KBM-7 (cell line): ENCODE data around the gene PTPRM.

Experiments used
- DNase-seq: peaks from one replicate; pipeline ENCODE4 v3.0.0-alpha.2; 2015
- in situ Hi-C: fragments of 300-500 bp; cut with MboI; formaldehyde crosslinking; loops from 2 replicates; pipeline ENCODE4 v1.14.3; 2020; ENCODE audit warnings: low sequenced_read_pairs, low pct_unique_long_range_greater_than_20kb, mixed read lengths

Gene PTPRM

DNA sequence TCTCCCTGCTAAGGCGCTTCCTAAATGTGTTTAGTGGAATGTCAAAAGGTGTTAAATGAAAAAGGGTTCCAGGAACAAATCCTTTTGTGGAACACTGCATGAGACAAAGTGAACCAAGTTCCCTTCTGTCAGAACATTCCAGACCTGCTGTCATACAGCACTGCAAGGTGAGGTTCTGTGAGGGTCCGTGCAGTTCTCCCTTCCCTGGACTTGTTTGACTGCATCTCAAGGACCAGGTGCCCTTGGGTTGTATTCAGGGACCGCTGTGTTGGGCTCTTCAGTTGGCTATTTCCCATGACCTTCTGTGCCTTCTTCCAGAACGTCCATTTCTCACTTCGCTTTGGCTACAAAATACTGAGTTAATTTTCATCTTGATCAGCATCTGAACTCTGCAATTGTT, 328.2 kb downstream of the PTPRM start:
- no peak for DNase-seq
- in situ Hi-C loops = no loop called here

GRCh38 chr18:7896161-7896560, 329.0 kb downstream of the PTPRM start:
- no peak for DNase-seq

GRCh38 chr18:7896805-7897518, 329.8 kb downstream of the PTPRM start:
- DNase-seq = no peak
- in situ Hi-C loops = no loop called here

More at GRCh38 chr18:7896161-7896560, 329.0 kb downstream of the PTPRM start:
- in situ Hi-C loops = no loop called here

- in situ Hi-C loops = no loop called here
- no peak for DNase-seq
Observed at GRCh38 chr18:7898181-7898580, 331.1 kb downstream of the PTPRM start.

DNA sequence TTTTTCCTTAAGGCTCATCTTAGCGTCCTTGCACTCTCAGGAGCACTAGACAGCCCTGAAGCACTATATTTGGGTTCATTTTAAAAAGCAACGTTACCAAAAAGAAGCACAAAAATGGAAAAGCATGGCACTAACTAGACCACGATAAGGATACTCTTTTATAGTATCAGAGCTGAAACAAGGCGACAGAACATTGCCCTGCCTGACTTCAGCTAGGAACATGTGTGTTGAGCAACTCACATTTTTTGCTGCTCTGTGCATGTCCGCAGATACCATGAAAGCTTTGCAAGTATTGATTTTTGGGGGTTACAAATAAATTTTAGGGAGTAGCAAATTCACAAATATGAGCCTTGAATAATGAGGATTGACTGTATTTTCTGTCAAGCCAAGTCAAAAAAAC, 332.0 kb downstream of the PTPRM start:
- in situ Hi-C loops = no loop called here

GRCh38 chr18:7900091-7900490, 333.0 kb downstream of the PTPRM start:
- no peak for DNase-seq

More for the DNA sequence above, 332.0 kb downstream of the PTPRM start:
- no peak for DNase-seq

DNA sequence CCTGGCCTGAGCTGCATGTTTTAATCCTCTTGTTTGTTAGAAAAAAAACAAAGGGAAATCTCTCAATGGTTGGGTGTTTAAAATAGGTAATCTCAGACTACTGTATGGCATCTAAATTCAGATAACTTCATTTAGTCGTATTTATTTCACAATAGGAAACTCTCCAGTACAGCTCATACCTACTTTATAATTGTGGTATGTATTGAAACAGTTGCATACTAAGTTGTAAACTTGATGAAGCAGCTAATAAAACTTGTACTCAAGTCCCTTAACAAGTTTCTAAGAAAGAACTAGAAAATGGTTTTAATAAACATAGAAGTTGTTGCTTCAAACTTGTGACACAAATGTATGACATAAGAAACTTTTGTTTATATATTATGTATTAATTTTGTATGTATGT, 334.5 kb downstream of the PTPRM start:
- no peak for DNase-seq
- in situ Hi-C loops = no loop called here

More at GRCh38 chr18:7900091-7900490, 333.0 kb downstream of the PTPRM start:
- in situ Hi-C loops = no loop called here

- in situ Hi-C loops = no loop called here
- no peak for DNase-seq
Observed at GRCh38 chr18:7902399-7902839, 335.3 kb downstream of the PTPRM start.

DNA sequence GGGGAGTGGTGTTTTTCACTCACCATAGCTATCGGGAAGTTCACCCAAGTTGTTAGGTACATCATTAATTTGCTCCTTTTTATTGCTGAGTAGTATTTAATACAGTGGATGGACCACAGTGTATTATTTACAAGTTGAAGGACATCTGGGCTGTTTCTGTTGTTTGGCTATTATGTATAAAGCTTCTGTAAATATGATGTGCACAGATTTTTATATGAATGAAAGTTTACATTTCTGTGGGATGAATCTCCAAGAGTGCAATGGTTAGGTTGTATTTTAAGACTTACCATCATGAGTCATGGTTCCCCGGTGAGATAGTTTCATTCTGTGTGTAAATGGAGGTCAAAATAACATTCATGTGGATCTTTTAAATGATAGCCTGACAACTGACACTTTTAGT, 337.4 kb downstream of the PTPRM start:
- in situ Hi-C loops = no loop called here
- no peak for DNase-seq

DNA sequence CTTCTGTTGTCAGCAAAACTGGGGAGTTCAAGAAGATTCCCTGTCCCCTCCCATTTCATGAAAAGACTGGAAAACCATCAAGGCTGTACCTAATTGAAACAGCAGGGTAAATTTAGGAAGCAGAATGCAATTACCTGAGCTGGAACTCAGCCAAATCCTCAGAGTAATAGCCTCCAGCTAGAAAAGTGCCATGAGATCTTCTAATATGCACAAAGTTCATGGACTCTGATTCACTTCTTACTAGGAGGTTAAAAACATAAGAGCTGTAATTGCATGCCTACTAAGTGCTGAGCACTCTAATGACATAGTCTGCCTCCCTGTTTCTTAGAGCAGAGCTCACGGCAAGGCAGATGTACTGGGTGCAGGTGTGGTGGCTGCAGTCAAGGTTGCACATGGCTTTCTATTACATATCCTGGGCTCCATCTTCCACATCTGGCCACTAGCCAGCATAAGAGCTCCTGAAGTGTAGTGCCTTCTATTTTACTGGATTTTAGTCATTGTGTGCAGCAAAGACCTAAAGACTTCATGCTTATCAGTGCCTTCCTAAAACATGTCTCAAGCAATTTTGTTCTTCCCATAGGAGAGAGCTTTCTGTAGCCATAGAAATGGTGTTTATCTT, 341.7 kb downstream of the PTPRM start:
- no peak for DNase-seq
- in situ Hi-C loops = no loop called here

DNA sequence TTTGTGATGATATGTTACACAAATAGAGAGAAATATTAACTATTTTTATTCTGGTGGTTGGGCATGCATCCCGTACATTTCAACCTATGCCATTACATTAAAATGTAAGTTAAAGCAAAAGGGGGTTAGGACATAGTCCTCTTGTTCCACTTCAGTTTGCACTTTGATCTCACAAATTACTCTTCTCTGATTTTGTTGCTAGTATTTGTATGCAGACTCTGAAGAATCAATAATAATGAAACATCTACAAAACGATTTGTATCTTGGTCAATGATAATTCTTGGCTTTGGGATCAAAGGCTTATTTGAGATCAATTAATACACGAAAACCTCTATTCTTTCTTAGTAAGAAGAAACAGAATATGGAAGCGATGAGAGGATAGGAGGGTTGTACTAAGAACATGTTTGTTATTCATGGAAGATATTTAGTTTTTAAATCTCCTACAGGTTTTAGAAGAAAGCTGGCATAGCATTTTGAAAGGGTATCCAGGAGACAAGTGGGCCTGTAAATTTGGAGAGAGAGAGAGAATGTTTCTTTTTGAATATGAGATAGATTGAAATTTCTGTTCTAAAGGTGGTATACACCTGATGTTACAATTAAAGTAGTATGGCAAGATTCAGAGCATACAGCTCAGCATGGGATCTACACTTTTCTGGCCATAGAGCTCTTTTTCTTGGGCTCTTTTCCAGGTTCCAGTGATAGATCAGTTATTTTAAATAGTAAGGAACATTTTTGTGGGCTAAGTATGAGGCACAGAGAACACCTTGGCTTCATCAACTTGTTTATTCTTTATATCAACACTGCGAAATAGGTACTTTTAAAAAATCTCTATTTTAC, 347.9 kb downstream of the PTPRM start:
- no peak for DNase-seq
- in situ Hi-C loops = no loop called here

- in situ Hi-C loops = no loop called here
- DNase-seq = no peak
Observed at GRCh38 chr18:7918701-7919100, 351.6 kb downstream of the PTPRM start.

DNA sequence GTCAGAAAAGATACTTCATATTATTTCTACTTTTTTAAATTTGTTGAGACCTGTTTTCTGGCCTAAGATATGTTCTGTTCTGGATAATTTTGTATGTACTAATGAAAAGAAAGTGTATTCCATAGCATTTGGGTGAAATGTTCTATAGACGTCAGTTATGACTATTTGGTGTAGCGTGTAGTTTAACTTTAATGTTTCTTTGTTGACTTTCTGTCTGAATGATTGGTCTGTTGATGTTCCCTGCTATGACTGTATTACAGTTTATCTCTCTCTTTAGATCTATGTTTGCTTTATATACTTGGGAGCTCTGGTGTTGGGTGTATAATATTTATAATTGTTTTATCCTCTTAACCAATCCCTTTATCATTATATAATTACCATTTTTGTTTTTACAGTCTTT, 352.4 kb downstream of the PTPRM start:
- in situ Hi-C loops = no loop called here
- no peak for DNase-seq

DNA sequence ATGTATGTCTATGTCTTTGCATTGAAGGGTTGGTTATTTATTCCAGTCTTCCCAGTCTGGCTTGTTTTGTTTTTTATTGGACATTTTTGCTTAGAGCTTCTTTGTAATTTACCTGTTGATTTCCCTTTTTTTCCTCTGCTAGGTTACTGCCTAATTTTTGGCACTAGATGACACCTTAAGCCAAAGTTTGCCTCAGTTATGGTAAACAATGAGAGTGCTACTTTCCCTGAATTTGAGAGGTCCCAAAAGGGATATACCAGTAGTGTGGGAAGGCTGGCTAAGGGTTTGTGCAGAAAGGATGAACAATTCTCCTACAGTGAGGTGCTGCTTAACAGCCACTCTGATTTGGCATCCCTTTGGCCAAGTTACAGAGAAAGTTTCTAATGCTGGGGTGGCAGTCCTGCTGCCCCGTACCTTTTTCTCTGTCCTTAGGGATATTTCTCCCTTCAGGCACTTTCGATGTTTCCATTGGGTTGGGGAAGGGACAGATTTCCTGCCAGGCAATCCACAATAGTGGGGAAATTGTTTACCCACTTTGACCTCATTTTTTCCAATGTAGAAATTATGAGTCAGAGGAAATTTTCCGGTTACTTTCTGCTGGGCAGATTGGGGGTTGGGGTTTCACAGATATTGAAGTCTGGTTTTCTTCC, 354.9 kb downstream of the PTPRM start:
- in situ Hi-C loops = no loop called here
- DNase-seq = no peak

GRCh38 chr18:7923105-7923504, 356.0 kb downstream of the PTPRM start:
- DNase-seq = no peak
- in situ Hi-C loops = no loop called here

DNA sequence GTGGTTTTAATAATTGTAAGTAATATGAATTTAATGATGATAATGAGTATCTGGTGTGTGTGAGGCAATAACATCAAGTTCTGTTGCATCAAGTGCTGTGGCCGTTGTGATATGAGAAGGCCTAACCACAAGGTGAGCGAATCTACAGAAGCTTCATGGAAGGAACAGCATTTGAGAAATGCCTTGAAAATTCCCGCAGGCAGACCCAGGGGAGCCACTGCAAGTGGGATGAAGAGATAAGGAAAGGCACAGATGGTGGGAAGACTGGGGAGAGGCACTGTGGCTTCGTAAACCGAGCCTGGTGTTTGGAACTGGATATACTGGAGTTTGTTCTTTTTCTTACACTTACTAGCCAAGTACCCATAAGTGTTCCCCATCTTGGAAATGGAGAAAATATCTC, 357.5 kb downstream of the PTPRM start:
- no peak for DNase-seq
- in situ Hi-C loops = no loop called here

DNA sequence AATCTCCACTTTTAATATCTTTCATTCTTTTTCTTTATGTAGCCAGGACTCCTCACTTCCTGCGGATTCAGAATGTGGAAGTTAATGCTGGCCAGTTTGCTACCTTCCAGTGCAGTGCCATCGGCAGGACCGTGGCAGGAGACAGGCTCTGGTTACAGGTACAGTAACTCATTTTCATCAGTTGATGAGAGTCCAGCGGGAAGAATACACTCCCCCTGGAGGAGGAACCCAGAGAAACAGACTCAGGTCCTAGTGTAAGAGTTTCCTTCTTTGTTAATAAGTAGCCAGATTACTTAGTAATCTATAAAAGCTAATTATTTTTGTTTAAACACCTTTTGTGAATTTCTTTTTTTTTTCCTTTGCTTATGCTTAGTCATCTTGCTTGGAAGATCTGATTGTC, 359.4 kb downstream of the PTPRM start:
- in situ Hi-C loops = no loop called here
- no peak for DNase-seq

- in situ Hi-C loops = no loop called here
- no peak for DNase-seq
Observed at GRCh38 chr18:7927119-7927518, 360.0 kb downstream of the PTPRM start.

DNA sequence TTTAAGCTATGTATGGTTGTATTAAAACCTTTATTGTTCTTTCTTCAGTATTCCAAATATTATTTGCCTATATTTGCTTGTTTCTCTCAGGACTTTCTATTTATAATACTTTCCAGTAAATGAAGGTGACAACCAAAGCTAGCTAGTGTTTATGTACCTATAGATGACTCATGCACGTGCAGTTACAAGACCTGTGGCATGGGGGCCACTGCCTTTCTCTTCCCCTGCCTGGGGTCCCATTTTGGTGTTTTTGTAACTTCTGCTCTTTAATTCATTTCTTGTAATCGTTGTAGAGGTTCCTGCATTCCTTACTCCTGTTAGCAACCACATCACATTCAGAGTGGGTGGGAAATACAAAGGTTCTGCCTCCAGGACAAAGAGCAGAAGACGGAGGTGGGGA, 364.6 kb downstream of the PTPRM start:
- no peak for DNase-seq
- in situ Hi-C loops = no loop called here

DNA sequence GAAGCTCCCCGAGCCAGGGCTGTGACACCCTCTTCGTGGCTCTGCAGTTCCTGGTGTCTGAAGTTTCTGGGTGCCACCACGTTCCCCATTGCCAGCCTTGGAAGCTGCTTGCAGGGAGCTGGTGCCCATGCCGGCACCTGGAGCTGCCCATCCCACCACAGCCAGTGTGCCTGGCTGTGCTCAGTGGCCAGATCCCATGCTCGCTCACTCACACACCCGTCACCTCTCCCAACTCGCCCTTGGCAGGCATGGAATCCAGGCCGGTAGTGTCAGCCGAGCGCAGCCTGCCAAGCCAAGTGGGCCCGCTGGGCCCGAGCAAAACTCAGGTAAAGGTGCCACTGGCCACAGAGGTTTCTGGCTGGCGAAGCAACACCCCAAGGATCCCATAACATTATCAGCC, 370.2 kb downstream of the PTPRM start:
- in situ Hi-C loops = no loop called here
- no peak for DNase-seq
